NCI-H1436 (cell line): ENCODE results near the gene HAUS8.

ENCODE experiments used
- DNase-seq: peaks from one replicate; lab custom pipeline; 2025; lab: John Stamatoyannopoulos, UW

The HAUS8 gene

DNA sequence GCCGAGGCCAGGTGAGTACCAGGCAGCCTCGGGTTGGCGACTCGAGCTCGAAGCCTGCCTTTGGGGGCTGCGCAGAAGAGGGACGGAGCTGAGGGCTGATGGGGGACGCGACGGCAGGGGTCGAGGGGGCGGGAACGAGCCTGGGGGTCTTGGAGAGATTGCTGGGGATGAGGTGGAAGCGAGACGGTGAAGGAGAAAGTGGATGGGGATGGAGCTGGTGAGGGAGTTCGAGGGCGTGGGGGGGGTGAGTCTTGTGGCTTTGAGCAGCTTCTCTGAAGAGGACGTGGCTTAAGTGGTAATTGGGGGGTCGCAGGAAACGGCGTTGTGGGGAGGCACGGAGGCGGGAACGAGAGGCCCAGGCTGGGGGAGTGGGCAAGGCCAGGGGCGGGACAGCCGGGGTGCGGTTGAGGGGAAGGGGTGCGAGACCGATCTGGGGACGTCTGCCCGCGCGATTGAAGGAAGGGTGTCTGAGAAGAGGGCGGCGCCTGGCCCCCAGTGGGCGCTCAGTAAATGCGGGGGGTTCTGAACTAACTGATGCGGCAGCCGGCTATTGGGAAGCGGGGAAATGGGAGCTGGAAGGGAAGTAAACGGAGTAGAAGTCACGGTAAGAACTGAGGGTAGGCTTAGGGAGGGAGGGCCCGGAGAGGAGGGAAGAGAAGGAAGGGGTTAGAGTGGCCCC is 751 bp upstream of the HAUS8 start:
- peak; percentile 40 for DNase-seq

DNA sequence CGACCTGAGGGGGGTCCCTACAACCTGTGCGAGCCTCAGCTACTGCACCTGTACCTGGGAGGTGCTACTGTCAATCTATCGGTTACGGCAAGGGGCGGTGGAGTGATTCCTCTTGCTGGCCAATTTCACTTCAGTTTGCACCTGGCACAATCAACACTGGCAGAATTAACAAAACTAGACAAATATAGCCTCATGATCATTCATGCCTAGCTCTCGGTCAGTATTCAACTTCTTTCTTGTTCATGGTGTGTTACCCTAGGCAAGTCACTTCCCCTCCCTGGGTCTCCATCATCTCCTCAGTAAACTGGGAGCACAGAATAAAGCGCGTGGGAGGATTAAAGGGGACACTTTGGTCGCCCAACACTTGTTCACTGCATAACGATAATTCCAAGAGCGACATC is 618 bp downstream of the HAUS8 start:
- DNase-seq = no peak

DNA sequence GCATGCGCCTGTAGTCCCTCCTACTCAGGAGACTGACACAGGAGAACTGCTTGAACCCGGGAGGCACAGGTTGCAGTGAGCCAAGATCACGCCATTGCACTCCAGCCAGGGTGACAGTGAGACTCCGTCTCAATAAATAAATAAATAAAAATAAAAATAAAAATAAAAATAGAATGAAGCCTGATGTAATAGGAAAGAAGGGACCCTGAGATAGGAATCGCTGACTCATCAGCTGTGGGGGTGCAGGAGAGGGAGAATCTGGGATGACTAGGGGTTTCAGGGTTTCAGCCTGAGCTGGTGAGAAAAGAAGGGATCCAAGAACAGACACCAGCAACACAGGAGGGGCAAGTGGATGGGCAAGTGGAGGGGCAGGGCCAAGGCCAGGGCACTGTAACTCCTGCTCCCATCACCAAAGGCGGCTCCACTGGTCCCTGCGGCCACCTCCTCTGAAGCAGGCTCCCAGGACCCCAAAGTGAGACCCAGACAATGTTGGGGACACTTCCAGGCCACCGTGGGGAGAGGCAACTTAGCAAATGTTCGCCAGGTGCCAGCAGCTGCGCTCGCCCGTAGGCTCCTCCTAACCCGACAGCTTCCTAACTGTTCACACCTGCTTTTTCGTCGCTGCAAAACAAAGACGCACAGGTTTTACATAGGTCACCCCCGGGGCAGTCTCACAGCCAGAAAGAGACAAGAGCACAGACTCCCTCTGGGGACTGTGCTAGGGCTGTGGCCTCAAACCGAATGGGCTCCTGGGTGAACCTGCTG is 1.2 kb downstream of the HAUS8 start:
- peak; percentile 12 for DNase-seq

DNA sequence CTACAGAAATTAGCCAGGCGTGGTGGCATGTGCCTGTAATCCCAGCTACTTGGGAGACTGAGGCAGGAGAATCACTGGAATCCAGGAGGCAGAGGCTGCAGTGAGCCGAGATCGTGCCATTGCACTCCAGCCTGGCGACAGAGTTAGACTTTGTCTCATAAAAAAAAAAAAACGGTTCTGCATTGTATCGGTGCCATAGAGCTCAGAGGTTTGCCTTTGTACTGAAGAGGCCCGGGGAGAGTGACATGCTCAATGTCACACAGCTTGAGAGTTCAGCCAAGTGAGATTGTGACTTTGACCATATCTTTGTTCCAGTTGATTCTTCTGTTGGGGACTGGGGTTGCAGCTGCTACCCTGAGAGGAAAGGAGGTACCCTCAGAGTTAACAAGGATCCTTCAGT is 4.3 kb downstream of the HAUS8 start:
- DNase-seq = no peak

DNA sequence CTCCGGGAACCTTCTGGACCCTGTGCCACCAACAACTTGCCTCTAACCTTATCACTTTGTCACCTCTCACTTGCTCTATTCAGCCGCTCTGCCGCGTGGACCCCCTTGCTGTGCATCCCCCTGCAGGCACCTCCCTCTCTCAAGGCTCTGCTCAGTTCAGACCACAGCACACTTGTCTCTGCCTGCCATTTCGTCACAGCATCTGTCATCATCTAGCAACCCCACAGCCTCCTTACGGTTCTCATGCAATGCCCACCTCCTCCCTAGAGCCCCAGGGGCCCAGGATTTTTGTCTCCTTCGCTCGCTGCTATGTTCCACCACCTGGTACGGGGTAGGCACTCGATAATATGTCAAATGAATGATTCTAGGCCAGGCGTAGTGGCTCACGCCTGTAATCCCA is 4.8 kb downstream of the HAUS8 start:
- no peak for DNase-seq

DNA sequence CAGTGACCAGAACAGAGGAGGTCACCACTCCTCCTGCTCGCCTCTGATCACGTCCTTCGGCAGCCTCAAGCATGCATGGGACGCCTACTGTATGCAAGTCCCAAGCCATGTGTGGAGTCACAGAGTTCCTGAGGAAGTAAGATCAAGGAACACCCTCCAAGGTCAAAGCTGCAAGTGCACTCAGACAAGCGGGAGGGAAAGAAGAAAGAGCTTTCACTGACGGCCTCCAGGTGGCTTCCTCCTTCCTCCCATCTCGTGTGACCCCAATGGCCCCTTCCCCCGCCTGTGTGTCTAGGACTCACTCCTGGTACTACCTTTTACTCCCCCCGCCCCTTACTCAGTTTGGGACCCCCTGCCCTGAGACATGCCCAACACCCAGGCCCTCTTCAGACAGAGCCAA is 6.1 kb downstream of the HAUS8 start:
- no peak for DNase-seq

DNA sequence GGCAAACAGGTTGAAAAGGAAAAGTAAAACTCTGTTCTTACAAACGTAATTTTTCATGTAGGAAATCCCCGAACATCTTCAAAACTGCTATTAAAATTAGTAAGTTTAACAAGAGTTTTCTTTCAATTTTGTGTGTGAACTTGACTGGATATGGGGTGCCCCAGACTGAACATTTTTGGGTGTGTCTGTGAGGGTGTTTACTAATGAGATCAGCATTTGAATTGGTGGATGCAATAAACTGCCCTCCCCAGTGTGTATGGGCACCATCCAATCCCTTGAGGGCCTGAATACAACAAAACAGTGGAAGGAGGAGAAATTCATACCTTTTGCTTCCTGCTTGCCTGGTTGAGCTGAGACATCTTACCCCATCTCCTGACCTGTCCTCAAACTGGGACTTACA is 11.8 kb downstream of the HAUS8 start:
- no peak for DNase-seq

DNA sequence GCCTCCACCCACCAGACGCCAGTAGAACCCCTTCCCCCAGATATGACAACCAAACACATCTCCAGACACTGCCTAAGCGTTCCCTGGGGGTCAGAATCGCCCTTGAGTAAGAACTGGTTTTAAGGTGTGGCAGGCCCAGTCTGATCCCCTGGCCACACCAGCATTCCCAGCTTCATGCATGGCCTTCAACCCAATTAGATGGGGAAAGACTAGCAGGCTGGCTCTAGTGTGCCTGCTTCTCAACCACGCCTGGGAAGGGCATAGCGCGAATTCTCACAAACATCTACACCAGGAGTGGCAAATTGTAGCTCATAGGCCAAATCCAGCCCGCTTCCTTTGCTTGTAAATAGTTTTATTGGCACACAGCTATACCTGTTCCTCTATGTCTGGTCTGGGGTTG is 13.6 kb downstream of the HAUS8 start:
- DNase-seq = no peak

DNA sequence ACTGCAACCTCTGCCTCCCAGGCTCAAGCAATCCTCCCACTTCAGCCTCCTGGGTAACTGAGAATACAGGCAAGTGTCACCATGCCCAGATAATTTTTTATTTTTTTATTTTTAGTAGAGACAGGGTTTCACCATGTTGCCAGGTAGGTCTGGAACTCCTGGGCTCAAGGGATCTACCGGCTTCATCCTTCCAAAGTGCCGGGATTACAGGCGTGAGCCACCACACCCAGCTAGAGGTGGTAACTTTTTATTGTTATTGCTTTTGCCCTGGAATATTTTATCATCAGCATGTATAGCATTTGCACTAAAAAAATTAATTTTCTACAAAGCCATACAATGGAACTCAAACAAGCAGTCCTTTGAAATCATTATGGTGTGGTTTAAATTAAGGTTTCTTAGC is 14.0 kb downstream of the HAUS8 start:
- no peak for DNase-seq

DNA sequence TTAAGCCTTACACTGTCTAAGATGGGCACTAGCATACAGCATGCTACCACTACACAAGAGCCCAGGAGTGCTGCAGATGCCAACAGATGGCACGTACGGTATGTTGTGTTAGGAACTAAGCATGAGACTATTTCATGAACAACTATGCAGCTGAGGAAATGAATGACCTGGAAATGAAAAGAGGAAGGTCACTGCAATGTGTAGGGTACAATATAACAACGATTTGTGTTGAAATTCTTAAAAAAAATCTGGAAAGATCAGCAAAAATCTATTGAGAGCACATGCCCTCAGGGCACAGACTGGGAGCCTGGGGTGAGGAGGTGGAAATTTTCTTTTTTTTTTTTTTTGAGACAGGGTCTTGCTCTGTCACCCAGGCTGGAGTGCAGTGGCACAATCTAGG is 14.4 kb downstream of the HAUS8 start:
- DNase-seq = no peak

DNA sequence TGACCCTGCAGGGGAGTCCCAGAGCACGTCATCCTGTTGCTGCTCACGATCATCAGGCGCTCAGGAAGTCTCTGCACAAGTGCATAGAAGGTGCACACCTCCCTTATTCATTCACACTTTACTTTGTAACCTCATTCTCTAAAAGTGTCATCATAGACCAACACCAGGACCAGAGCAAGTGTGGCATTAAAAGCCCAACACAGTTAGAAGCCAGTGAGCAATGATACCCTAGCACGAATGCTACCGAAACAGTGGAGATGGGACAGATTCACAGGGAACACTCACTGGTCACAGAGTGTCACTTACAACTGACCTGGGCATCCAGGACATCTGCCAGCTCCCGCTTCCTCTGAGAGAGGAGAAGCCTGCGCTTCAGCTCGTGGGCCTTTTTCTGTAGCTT is 17.0 kb downstream of the HAUS8 start:
- DNase-seq = no peak

DNA sequence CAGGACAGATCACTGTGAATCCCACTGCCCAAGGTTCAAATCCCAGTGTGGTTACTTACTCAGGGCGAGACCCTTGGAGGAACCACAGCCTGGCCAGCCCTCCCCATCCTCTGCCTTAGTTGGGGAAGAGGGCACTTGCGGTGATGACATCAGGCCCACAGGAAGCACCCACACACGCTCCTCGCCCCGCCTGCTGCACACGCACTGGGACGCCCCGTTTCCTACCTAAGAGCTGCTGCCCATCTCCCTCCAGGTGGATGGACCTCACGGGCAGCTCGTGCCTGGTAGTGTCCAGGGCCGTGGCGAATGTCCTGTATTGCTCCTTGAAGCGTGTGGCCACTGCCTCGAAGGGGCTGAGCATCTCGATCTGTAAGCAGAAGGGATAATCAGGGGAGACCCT is 19.6 kb downstream of the HAUS8 start:
- no peak for DNase-seq

DNA sequence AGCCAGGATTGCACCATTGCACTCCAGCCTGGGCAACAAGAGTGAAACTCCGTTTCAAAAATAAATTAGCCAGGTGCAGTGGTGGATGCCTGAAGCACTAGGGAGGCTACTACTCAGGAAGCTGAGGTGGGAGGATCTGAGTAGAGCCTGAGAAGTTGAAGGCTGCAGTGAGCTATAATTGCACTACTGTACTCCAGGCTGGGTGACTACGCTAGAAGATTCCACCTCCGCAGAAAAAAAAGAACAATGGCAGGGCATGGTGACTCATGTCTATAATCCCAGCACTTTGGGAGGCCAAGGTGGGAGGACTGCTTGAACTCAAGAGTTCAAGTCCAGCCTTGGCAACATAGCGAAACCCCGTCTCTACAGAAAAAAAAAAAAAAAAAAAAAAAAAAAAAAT is 20.5 kb downstream of the HAUS8 start:
- DNase-seq = no peak

DNA sequence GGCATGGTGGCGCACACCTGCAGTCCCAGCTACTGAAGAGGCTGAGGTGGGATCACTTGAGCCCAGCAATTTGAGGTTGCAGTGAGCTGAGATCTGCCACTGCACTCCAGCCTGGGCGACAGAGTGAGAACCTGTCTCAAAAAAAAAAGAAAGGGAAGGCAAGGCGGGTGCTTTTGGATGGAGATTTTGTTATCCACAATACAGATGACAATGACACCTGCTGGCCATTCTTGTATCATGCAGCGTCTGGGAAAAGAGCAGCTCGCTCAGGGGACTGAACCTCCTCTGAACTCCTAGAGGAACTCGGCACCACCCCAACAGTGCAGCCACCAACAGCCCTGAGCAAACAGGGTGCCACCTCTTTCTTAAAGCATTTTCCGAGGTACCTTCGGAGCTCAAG is 22.8 kb downstream of the HAUS8 start:
- DNase-seq = peak; percentile 17

DNA sequence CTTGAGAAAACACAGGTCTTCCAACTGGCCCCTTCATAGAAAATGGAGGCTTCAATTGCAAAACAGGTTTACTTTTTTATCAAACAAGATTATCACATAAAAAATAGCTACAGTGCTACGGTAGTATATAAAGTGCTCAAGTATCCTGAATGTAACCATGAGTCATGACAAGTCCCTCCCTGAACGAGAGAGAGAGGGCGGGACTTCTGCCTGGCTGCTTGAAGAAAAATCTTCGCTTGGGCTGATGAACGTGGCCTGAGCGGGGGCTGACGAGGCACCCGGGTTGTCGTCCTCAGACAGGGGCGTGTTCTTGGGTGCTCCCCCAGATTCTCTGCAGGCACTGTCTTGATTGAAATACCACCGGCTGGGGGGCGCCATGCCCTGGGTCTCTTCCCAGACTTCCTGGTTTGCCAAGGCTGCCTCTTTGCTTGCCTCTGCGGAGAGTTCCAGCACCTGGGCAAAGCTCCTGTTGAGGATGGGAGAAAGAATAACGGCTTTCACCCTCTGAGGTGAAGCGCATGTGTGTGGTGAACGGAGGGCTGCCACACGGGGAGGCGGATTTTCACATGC is 25.5 kb downstream of the HAUS8 start:
- no peak for DNase-seq

DNA sequence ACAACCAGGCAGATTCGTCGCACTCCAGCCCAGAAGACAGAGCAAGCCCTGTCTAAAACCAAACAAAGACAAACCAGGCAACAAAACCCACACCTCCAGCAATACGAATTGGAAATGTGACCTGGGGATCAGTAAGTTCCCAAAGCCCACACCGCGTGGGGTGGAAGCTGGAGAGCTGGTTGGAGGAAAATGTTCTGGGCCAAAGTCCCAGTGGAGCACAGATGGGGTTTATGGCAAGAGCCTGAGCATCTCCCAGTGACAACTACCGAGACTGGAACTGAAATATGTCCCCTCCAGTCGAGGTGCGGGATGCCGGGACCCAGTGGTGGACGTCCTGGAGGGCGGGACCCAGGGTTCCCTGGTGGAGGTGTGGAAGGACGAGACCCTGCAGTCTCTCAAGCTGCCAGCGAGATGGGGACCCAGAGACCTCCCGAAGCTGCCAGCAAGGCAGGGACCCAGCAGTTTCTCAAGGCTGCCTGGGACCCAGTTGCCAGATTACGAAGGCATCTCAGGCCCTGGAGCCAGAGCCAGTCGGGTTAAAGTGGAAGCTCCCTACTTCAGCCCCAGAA is 26.3 kb downstream of the HAUS8 start:
- no peak for DNase-seq

DNA sequence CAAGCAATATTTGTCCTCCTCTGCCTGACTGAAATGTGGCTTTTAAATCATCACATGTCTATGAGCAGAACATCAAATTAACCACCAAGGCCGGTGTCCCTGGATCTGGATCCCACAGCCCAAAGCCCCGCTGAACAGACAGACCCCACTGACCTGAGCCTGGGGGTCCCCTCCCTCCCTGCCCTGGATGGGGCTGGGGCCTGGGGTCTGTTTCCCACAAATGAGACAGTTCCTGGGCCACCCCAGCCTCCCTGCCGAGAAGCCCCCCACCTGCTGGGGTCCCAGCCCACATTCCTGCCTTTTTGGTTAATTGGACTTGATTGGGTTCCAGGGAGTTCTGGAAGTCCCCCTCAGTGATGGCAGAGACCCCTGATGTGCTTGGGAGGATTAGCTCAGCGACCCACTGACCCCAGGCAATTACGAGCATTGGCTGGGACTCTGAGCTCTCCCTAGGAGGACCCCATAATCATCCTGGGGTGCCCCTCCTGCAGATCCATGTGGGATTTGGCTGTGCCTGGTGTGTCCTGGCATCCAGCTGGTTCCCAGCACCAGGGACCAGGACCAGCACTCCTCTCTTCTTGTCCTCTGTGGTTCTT is 29.2 kb downstream of the HAUS8 start:
- DNase-seq = no peak

DNA sequence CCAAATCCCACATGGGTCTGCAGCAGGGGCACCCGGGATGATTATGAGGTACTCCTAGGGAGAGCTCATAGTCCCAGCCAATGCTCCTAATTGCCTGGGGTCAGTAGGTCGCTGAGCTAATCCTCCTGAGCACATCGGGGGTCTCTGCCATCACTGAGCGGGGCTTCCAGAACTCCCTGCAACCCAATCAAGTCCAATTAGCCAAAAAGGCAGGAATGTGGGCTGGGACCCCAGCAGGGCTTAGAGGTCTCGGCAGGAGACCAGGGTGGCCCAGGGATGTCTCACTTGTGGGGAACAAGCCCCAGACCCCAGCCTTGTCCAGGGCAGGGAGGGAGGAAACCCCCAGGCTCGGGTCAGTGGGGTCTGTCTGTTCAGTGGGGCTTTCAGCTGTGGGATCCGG is 31.5 kb downstream of the HAUS8 start:
- no peak for DNase-seq

DNA sequence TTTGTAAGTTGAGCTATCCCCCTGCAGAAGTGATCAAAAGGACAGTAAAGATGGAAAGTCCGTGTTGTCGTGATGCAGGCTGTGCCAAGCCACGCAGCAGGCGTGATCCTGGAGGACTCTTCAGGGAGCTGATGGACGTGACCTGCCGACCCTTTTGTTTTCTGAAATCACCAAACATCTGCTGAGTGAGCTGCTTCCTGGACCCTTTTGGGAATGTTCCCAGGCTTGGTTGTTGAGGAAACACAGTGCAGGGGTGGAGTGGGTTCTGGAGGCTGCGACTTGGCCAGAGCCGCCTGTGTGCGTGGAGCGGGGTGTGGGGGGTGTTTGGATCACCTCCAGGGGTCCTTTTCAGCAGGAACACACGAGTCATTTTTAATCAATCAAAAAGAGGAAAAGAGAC is 33.3 kb downstream of the HAUS8 start:
- DNase-seq = no peak

DNA sequence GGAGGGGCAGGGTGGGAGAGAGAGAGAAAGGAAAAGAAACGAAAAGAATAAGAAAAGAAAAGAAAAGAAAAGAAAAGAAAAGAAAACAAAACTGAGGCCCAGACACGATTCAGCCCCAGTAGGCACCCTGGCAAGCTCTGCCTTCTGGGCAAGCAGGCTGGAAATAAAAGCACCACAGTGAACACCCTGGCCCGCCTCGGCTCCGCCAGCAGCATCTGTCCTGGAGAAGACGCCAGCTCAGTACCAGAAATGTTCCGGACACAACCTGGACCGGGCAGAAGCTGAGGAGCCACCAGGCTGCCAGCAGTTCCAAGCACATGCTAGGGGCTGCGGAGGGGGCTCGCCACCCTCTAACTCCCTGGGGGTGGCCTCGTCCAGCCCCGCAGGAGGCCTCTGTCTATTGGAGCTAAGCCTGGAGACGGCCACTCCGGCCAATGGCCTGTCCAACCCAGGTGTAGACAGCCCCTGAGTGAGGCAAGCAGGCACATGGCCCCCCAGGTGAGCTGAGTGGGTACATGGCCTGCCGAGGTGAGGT is 37.2 kb downstream of the HAUS8 start:
- no peak for DNase-seq

DNA sequence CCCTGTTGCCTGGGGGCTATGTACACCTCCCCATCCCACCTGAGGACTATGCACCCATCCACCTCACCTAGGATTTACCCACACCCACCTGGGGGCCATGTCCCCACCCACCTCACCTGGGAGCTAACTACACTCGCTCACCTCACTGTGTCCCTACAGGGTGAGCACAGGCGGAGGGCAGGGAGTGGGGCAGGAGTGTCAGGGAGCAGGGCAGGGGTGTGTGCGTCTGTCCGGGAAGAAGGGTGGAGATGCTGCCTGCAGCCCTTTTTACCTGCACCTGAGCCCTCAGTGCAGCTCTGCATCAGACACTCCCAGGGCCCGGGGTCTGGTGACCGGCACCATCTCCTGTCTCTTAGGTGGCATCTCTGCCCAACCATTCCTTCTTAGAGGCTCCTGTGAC is 38.1 kb downstream of the HAUS8 start:
- no peak for DNase-seq

DNA sequence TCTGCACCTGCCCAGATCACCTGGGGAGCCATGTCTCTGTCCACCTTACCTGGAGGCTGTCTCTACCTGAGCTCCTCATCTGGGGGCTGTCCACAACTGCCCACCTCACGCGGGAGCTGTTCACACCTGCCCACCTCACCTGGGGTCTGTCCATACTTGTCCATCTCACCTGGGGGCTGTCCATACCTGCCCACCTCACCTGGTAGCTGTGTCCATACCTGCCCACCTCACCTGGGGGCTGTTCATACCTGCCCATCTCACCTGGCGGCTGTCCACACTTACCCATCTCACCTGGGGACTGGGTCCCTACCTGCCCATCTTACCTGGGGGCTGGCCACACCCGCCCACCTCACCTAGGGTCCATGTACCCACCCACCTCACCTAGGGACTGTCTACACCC is 38.6 kb downstream of the HAUS8 start:
- no peak for DNase-seq
